GM18873 (cell line): Measurements from ENCODE around the gene STEAP3.

Experiments
- ATAC-seq: cut with Tn5 transposase; IDR thresholded peaks from one replicate; pipeline ENCODE4 v1.9.1; 2021; ENCODE audit warnings: mild to moderate bottlenecking, moderate library complexity, moderate number of reproducible peaks; ENCODE audit not compliant: unreplicated experiment, low FRiP score

Gene STEAP3

DNA sequence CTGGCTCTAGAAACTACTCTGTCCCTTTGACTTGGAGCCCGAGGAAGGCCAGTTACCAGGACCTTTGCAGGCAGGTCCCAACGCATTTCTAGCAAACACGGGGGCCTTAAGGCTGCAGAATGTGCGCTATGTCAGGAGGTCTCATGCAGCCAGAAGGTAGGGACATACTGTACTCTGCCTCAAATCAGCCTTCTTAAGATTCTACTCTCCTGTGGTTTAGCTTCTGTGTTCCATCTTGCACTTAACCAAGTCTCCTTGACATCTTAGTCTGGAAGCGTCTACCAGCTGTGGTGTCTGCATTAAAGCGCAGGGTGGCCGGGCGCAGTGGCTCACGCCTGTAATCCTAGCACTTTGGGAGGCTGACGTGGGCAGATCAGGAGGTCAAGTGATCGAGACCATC lies 65.5 kb downstream of the STEAP3 start:
- no peak for ATAC-seq

DNA sequence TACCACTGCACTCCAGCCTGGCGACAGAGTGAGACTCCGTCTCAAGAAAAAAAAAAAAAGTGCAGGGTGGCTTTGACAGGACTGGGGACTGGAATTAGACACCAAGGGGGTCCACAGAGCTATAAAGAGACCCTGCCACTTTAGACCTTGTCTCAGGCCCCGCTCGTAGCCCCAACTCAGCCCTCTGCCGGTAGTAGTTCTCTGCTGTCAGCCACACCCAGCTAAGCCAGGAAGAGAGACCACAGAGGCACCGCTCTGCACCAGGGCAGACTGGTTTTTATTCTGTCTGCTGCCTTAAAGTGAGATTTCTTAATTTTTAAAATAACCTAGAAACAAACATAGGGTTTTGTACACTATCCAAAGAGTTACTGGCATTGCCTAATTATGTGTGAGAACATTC lies 66.0 kb downstream of the STEAP3 start:
- ATAC-seq, result no peak

DNA sequence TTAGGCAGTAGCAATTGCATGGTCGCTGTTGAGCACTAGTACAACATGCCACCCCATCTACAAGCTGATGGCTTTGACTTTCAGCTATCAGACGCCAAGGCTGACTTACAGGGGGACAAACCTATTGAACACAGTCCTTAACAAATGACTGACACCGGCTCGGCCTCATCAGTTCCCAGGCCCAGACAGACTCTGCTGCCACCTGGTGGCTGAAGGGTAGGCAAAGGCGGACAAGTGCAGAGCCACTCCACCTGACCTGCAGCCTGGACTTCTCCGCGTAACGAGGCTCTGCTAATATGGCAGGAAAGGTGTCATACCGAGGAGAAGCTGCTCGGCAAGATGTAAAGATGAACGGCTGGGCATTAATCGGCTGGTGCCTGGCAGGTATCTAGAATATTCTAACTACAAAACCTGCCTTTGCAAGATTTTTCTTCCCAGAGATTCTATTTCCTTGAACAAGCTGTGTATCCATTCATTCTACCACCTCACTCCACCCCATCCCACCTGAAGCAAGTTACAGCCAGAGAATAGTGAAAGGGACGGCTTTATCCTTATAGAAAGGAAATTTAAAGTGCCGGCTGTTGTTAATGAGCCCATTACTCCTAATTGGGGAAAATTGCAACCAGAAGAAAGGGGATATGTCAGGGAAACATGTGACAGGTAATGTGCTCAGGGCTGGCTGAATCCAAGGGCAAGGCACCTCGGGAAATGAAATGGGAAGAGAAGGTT lies 67.4 kb downstream of the STEAP3 start:
- no peak for ATAC-seq

DNA sequence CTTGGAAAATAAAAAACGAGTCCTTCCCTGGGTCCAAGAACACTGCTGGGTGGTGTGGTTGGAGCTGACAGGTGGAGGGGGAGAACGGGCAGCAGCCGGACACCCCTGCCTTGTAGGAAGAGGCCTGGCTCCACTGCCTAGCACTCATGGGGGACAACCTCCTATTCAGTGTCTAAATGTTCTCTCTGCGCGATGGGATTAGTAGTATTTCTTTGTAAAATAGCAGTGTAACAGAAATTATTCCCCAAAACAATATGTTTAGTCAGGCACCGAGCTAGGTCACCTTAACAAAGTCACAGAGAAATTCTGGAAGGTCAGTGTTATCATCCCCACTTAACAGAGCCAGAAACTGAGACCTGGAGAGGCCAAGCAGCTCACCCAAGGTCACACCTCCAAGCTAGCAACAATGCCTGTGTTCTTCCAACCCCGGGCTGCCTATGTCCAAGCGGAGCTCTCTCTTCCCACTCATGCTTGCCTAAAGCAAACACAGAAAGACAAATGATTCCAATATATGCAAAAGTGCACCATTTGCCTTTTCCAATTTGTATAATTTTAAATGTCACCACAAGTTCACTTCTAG lies 68.0 kb downstream of the STEAP3 start:
- no peak for ATAC-seq

DNA sequence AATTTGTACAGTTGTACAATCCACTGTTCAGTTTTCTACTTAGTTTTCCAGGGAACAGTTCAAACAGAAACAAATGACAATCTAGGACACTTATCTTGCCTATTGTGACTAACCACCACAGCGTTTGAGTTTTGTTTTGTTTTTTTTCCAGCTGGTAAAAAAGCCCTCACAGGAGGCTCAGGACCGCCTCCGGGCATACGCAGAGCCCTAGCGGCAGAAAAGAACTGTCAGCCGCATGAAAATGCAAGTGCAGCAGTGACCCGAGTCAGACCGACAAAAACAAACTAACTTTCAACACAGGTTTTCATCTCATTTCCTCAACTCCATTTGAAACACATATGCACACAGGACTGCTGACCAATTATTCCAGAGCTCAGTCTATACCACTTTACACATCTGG lies 68.6 kb downstream of the STEAP3 start:
- ATAC-seq, result no peak

DNA sequence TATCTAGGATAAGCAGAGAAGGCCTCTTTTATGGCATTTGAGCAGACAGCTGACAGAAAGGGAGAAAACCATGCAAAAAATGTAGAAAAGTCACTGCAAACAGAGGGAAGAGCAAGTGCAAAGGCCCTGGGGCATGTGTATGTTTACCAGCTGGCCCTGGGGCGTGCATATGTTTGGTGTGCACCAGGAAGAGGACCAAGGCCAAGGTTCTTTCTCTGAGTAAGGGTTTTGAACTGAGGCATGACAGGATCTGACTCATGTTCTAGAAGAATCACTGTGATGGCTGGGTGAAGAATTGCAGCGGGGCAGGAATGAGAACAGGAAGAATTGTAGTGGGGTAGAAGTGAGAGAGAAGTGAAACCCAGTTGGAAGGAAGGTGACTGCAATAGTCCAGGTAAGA lies 69.6 kb downstream of the STEAP3 start:
- ATAC-seq, result no peak

DNA sequence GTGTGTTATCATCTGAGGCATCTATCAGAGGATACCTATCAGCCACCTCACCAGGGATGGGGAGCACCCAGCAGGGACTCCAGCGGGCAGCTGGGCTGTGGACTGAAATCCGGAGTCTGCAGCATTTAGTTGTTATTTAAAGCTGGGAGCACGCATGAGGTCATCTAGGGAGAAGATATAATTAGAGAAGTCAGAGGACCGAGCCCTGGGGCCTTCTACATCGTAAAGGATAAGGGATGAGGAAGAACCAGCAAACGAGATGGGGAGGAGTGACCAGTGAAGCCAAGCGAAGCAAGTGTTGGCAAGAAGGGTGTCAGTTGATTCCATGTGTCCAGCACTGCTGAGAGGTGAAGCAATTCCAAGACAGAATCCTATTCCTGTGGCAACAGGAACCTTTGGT lies 70.3 kb downstream of the STEAP3 start:
- ATAC-seq, result no peak

DNA sequence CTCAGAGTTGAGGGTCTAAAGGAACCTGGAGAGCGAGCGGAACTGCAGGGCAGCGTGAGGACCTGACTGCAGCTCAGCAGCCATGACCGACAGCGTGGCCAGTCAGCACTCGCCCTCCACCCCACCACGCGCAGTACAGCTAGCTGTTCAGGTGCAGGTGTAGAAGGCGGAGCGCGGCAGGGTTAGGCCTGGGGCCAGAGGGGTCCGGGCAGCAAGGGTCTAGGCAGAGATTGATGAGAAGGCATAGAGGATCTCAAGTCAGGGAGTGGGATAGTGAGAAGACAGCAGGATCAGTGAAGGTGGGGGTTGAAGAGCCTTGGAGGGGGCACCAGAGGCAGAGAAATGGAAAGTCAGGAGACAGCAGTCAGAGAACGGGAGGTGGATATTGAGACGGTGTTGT lies 71.0 kb downstream of the STEAP3 start:
- ATAC-seq, result no peak

DNA sequence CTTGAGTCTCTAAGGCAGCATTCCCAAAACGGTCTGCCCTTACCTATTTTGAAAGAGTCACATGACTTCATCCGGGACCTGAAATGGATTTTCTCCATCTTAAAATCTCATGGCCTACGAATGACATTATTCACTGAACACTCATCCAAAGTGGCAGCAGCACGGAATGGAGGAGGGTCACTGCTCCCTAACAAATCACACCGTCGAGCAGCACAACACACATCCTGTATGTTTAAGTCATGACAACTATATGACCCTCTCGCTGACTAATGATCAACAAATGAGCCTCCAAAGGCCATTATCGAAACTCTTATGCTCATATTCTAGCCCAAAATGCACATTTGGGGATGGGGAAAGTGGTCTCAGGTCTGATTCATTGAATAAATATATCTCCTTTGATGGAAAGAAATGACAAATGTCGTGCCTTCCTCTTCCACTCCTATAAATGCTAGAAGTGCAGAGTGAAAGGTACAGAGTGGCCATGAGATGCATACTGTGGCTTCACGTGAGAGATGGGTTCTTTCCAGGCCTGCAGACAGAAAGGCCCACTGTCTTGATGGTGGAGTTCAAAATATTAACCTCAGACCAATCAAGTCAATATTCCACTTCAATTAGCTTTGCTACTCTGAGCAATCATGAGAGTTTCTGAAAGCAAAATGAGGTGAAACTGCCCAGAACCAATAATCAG lies 72.2 kb downstream of the STEAP3 start:
- ATAC-seq, result no peak

DNA sequence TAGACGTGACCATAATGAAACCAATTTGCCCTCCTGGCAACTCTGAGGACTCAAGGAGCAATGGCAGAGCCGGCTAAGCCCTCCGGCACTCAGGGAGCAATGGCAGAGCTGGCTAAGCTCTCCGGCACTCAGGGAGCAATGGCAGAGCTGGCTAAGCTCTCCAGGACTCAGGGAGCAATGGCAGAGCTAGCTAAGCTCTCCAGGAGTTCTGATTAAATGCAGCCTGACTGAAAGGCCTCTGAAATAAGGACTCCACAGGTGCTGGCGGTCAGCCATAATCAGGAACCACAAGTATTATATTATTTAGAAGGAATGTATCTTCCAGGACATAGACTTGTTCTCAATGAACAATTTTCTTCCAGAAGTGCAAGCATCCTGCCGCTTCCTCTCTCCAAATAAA lies 77.8 kb downstream of the STEAP3 start:
- no peak for ATAC-seq

DNA sequence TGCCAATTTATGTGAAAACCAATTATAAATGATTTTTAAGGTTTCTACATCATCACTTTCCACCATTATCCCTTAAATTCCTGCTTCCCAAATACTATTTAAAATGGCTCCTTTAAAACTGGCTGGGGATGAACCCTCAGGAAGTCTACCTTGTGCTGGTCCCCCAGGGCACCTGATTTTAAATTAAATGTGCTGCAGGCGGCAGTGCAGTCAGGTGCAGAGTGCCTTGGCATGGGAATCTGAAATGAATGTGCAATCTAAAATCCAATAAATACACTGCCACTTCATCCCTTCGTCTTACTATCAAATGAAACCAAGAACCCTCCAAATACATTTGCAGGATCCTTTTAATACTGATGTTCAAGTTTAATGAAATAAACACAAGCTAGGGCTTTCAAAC lies 81.2 kb downstream of the STEAP3 start:
- no peak for ATAC-seq

DNA sequence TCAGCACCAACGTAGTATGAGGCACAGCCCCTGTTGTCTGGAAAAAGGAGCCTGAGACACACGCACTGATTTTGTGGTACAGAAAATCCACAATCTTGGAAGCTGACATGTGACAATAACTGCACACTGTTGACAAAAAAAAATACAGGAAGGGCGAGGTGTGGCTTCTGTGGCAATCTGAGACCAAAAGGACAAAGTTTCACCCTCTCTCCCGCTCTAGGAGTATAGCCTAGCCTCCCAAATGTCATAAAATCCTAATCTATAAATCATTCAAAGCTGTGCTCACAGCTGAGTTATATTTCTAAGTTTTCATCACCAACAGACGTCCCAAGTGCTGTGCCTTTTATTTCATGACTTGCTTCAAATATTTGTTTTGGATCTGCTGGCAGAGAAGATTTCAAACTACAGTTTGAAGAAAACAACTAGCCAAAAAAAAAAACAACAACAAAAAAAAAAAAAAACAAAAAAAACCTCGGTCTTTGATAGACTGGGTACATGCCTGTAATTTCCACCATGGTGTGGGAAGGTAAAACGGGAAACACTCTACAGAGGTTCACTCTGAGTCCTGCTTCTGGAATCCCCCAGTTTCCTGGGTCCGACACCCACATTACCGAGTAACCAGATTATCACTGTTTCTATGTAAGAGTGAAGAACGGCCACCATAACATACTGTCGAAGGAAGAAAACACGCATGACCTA lies 82.0 kb downstream of the STEAP3 start:
- ATAC-seq, result no peak

DNA sequence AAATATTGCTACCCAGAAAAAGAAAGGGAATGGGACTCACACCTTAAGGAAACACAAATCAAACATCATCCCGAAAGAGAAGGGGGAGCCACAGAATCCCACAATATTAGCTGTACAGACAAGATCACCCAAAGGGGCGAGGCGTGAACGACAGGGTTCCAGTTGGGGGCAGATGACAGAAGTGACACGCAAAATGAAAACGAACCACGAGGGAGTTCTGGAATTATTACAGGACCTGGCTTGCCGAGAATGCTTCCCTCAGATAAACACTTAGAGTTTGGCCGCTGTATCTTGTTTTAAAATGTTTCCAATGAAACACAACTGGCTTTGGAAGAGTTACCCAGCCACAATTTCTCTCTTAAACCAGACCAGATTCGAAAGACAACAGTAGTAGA lies 82.6 kb downstream of the STEAP3 start:
- no peak for ATAC-seq

DNA sequence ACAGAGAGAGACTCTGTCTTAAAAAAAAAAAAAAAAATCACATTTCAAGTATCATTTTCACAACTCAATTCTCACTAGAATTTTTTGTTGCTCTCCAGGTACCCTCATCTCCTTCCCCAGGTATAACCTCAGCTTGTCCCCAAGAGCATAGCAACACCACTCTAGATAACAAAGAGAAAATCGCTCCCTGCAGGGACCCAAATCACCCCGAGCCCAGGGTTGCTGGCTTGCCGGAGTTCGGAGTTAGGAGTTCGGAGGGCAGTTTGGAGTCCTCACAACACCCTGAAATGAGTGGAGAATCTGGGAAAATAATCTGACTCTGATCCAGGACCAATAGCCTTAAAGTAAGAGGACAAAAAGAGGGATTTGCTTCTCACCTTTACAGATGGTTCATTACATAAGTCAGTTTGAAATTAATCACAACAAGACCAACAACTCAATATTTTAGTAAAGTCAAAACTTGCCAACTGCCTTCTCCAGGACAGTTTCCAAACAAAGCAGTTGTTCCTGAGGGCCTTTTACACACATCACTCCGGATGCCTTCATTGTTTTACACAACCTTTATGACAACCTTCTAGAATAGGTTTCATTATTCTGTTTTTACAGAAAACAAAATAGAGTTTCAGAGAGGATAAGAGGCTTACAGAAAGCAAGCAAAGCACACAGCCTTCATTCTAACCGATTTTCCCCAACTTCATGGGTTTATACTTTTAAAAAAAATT lies 83.9 kb downstream of the STEAP3 start:
- ATAC-seq, result no peak

DNA sequence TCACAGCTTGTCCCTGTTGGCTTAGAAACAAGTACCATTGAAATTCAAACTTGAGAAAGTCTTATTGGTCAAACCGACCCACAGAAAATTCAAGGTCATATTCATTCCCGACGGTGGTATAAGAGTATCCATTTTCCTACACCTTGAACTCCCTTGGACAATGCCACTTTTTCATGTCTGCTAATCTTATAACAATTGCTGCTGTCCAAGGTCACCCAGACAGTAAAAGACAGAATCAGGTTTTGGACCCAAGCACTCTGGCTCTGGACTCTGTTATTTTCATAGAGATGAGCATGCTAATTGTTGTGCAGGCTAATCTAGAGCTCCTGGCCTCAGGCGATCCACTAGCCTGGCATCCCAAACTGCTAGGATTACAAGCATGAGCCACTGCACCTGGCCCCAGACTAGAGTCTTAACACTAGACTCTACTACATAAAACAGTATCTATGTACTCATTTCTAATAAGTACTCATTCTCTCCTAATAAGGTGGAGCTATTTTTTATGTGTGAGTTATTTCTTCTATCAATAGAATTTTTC lies 85.2 kb downstream of the STEAP3 start:
- no peak for ATAC-seq

DNA sequence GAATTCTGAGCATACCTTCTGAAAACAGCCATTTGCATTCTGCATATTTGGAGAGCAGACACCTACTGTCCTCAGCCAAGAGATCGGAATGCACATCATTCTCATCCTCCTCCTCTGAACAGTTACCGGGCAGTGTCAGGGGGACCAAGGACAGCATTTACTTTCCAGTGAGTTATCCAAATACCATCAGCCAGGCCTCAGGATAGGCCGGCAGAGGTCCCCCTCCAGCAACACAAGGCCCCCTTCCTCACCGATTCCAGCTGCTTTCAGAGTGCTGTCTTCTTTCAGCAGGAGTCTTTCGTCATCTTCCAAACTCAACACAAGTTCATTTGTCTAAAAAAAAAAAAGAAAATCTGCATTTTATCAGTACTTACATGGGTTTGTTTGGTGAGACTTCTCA lies 87.7 kb downstream of the STEAP3 start:
- ATAC-seq, result no peak

DNA sequence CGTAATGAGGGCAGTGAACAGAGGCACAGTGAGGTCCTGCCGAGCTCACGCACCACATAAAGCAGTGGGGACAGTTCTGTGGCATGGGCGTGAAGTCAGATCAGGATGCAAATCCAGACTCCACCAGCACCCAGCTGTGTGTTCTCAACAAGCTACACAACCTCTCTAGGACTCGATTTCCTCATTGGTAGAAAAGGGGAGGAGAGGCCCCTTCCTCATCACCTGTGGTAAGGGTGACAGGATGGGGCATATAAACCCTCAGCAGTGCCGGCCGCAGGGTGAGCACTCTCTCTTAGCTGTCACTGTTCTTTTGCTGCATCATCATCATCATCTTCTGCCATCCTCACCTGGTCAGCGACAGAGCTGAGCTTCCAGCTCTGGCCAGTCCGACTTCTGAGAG lies 88.2 kb downstream of the STEAP3 start:
- ATAC-seq, result no peak
